ENCODE results near the gene GSC2.

Gene GSC2

DNA sequence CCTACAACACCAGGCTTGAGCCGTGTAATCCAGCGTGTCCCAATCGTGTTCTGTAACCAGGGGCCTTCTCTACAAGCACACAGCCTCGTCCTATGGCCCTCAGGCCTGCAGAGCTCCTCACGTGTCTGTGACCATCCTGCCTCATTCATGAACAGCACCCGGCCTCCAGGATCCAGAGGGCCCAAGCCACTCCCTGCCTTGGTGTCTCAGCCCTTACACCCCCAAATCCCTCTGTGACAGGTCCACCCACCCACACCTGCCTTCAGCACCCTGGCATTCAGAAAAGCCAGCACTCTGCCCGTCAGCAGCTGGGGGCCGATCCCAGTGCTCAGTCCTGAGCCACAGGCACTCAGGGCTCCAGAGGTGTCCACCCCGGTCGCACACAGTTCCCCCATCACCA is 13.2 kb downstream of the GSC2 start:
- DNase-seq = no peak

DNA sequence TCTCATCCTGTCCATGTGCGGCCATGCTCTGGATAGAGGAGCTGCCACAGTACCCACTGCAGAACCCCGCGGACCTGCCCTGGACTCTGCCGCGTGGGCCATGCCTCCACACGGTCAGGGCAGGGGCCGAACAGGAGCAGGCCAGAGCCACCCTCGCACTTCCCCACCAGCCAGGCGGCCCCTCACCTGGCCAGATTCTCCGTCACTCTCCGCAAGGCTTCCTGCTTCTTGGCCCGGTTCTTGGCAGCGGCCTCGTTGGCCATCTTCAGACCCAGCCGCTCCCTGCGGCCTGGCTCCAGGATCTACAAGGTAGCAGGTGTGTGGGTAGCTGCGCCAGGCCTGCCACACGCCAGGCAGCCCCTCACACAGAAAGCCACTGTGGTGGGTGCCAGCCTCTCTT is 15.2 kb downstream of the GSC2 start:
- no peak for DNase-seq

DNA sequence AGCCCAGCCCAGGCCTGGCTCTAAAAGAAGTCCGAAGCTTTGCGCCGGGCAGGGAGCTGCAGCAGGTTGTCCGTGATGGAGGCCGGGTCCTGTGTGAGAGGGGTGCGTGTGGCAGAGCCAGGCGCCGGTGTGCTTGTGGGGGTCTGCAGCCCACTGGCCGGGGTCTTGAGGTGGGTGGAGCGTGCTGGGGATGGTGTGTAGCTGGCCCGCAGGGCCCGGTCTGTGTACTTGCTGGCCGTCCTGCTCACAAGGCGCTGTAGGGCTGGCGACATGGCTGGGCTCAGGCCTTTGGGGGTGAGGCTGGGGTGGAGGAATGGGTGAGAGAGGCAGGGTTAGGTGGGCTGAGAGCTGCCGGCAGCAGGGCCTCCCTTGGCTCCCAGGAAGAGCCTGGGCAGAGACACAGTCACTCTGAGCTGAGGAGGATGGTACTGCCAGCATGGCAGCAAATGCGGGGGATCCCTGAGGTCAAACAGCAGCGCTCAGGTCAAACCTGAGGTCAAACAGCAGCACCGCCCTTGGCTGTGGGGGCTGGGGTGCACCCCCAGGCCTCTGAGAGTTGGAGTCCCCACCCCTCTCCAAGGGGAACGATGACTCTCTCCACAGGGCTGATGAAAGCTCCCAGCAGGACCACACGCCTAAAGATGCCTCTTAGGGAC is 15.8 kb downstream of the GSC2 start:
- DNase-seq = no peak

DNA sequence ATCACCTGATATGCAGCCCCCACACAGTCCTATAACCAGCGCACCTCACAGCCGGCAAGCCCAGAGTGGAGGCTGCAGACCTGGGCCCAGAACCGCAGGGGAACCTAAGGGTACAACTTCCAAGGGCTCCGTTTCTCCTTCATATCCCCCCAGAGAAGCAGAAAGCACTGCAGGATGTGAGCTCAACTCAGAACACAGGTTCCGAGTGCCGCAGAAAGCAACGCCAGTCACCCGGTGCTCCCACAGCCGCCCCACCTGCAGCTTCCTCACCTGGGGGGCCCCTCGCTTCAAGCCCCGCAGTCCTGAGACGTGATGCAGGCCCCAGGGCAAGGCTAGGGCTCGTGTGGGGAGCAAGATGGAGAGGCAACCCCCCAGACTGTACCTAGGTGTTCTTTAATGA is 16.5 kb downstream of the GSC2 start:
- no peak for DNase-seq

DNA sequence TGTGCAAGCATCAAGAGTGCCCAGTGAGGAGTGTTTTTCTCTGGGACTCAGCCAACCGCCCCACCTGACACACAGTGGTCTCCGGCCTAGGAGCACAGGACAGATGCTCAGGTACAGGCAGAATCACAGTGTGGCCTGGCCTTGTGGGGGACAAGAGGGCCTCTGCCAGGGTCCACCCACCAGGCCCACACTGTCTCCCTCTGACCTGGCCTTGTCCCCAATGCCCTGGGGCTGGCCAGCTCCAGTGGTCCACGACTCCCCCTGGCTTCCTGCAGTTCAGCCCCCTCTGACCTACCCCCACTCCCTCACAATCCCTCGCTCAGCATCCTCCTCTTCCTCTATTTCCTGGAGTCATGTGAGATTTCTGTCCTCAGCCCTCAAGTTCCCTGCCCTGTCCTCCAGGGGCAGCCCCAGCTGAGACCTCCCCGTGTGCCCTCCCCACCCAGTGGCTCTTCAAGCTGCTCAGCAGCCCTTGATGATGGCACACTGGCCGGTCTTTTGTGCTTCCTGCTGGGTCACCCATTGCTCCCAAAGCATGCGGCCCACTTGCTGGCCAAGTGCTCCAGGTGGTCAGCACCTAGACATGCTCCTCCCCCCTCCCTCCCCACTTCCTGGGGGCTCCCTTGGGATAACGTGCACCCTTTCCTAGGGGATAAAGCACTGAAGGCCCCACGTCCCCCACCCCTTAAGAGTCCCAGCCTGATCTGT is 17.2 kb downstream of the GSC2 start:
- DNase-seq = no peak

DNA sequence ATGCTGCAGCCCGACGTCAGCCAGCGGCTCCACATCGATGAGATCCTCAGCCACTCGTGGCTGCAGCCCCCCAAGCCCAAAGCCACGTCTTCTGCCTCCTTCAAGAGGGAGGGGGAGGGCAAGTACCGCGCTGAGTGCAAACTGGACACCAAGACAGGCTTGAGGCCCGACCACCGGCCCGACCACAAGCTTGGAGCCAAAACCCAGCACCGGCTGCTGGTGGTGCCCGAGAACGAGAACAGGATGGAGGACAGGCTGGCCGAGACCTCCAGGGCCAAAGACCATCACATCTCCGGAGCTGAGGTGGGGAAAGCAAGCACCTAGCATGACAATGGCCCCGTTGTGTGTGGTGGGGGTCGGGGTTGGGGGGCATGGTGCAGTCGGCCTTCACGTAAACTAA is 17.9 kb downstream of the GSC2 start:
- no peak for DNase-seq

DNA sequence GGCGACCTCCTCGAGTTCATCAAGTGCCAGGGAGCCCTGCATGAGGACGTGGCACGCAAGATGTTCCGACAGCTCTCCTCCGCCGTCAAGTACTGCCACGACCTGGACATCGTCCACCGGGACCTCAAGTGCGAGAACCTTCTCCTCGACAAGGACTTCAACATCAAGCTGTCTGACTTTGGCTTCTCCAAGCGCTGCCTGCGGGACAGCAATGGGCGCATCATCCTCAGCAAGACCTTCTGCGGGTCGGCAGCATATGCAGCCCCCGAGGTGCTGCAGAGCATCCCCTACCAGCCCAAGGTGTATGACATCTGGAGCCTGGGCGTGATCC is 18.4 kb downstream of the GSC2 start:
- DNase-seq = no peak

DNA sequence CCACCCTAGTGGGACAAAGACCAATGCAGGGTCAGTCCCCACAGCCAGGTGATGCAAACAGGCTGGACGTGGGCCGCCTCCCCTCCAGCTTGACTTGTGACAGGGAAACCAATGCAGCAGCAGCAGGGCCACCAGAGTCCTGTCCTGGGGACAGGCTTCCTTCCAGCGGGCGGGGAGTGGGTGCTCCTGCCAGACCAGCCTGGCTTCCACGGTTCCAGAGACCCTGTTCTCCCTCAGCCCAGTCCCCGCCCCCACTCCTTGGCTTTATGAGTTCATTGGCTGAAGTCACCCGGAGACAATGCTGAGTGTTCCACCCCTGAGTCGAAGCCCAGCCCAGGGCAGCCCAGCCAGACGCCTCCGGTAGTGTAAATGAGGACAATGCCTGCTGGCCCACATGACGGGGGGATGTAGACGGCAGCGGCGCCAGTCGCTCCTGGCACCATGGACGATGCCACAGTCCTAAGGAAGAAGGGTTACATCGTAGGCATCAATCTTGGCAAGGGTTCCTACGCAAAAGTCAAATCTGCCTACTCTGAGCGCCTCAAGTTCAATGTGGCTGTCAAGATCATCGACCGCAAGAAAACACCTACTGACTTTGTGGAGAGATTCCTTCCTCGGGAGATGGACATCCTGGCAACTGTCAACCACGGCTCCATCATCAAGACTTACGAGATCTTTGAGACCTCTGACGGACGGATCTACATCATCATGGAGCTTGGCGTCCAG is 19.0 kb downstream of the GSC2 start, which contains the start of gene TSSK2:
TSSK2 (plus strand) TSS at position 350 of the 726 bp plus-strand sequence; CDS start at position 442, 92 bp downstream.
- peak in 4 of 51 donors; percentile 14 to 46 (median 26) for DNase-seq

DNA sequence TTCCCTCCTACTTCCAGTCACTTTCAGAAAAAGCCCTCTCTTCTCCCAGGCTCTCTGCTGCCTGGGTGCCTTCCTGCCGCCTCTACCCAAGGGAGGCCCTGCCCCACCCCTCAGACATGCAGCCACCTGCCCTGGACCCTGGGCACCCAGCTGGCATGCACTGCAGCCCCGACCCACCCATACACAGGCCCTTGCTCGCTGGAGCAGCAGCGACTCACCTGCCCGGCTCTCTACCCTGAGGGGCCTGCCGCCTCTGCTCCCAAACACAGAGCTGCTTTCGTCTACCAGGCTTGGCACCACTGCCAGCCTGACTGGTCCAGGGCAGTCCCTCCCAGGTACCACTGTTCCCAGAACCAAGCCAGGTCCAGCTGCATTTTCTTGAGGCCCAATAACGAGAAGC is 20.2 kb downstream of the GSC2 start:
- no peak for DNase-seq

DNA sequence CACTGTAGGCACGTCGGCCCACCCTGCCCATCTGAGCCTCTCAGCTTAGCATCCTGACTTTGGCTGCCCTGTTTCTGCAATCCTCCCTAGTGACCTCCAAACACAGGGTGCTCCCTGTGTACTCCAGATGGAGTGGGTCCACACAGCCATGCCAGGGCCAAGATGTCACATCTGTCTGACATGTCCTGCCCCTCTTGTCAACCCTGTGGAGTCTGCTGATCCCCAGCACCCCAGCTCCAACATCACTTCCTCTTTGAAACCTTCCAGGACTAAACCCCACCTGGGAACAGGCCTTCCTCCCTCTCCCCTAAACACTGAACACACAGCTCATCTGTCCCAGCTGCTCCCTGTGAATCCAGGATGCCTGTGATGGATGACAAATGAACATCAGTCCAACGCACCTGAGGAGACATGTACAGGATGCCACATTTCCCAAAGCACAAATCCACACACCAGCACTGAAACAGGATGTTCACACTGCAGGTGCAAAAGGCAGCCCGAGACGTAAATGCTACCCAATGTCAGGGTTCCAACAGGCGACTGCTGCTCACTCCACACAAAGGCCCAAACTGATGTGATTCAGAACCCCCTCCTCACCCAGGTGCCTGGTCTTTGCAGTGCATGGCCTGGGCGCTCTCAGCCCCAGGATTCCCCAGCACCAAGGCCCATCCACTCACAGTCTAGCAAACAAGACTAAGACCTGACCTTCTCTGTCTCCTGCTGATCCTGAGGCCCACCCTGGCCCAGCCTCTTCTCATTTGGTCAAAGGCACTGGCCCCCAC is 21.0 kb downstream of the GSC2 start:
- DNase-seq = no peak

DNA sequence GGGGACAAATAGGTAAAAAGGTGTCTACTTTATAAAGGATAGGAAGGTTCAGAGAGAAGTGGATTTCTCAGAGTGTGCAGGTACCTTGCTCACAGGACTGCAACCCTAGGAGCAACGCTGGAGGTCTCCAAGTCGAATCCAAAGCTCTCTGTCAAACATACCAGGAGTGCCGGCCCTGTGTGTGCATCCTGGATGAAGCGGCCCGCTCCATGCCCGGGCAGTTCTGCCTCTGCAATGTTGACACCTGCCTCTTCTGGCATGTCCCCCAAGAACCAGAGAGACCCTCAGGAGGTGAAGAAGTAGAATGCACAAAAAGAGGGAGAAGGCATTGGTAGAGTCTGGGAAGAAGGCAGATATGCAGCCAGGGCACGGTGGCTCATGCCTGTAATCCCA is 22.1 kb downstream of the GSC2 start:
- no peak for DNase-seq

DNA sequence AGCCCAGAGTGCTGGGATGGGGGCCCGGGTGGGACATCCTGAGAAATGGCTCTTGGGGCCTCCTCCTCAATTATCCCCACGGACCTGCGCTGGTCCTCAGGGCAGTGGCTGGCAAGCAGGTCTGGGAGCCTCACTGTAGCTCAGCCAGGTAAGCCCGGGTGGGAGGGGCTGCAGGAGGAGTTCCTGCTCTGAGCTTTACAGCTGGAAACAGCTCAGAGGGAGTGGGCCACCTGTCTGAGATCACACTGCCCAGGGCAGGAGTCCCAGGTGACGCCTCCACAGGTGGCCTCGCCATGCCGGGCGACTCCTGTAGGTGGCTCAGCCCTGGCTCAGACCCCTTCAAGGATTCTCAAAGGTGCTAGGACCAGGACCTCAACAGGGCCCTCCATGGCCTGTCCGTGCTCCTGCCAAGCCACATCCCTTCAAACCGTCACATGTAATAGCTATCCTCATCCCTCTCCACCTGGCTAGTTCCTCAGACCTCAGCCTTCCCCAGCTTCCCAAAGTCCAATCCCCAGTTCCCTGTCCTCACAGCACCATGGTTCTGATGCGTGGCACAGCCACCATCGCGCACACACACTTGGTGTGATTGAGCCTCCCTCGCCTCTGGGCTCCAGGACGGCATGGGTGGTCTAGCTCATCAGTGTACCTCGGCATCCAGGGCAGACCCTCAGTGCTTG is 22.6 kb downstream of the GSC2 start:
- no peak for DNase-seq

DNA sequence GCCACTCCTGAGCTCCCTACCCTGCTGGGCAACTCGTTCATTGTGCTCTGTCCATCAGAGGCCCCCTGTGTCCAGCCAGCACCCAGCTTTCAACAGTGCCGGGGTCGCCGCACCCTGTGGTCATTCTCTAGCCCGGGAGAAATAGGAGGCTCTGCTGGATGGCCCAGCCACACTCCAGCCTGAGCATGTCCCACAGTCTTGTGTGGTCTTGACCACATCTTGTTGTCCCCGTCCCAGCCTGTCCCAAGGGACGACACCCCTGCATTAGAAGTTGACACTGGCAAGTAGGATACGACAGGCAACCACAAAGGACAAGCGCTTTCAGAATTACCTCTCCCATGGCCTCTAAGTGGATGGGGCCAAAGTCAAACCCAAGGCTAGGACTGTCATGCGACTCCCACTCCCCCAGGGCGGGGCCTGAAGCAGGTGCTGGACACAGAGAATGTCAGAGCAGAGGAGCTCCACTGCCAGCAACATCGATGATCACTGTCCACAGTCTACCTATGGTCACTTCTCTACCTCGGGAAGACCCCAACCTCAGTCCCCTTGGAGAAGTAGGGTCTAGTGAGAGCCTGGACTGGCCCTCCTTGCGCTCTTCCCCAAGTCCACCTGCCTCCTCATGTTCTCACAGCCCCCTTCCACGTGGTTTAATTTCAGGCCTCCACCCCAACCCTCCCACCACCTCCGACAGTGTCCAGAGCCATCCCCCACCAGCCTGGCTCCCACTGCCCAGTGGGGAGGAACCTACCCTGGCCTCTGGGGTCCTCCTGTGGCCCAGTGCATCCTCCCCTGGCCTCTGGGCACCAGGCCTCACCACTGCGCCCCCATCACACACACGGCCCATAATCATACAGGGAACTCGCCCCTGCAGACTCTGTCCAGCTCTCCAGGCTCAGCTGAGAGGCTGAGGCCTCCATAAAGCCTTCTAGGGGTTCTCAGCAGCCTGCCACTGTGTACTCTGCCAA is 23.5 kb downstream of the GSC2 start:
- DNase-seq = no peak

DNA sequence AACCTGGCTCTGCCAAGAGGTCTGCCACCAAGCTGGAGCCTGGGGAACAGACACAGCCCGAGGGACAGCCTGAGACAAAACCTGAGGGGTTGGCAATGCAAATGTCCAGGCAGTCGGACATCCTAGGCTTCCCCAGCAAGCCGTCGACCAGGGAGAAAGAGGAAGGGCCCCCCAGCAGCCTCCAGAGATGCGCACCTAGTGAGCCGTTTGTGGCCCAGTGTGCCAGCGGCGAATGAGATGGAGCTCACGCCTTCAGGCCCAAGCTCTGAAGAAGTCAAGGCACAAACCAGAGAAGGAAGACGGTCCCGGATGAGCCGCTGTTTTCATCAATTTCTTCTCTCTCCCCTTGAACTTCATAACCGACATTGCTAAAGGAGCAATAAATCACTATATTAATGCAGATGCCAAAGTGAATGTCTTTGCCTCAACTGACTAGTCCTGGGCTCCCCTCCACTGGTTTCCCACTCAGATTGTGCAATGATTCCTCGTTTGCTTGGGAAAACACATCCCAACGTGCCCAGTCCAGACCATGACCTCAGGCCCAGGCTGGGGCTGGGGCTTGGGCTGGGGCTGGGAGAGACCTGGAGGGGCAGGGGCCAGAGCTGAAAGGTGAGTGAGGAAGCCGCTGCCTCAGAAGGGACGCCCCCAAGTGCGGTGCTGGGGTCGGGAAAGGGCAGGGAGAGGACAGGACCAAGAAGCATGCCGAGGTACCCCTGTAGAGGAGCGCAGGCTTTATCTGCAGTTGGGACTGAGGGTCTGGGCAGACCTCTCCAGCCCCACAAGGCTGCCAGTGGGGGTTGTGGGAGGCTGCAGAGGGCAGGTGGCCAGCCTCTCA is 24.4 kb downstream of the GSC2 start:
- no peak for DNase-seq

DNA sequence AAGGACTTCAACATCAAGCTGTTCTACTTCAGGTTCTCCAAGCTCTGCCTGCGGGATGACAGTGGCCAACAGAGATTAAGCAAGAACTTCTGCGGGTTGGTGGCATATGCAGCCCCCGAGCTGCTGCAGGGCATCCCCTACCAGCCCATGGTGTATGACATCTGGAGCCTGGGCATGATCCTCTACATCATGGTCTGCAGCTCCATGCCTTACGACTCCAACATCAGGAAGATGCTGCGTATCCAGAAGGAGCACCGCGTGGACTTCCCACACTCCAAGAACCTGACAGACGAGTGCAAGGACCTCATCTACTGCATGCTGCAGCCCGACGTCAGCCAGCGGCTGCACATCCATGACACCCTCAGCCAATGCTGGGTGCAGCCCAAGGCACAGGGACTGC is 25.1 kb downstream of the GSC2 start:
- DNase-seq = no peak

DNA sequence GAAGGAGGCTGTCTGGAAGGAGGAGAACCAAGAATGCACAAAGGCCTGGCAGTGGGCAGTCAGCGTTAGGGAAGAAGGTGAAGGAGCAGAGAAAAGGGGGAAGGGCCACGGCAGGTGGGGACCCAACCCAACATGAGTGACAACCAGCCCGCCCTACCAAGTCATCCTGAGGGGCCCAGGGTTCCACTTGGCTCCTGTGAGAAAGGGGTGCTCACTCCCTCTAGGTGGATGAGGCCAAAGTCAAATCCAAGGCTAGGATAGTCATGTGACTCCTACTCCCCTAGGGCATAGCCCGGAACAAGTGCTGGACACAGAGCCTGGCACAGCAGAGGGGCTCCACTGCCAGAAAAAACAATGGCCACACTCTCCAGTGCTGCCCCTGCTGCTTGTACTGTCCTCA is 25.7 kb downstream of the GSC2 start:
- peak in 1 of 51 donors; percentile 13 for DNase-seq

DNA sequence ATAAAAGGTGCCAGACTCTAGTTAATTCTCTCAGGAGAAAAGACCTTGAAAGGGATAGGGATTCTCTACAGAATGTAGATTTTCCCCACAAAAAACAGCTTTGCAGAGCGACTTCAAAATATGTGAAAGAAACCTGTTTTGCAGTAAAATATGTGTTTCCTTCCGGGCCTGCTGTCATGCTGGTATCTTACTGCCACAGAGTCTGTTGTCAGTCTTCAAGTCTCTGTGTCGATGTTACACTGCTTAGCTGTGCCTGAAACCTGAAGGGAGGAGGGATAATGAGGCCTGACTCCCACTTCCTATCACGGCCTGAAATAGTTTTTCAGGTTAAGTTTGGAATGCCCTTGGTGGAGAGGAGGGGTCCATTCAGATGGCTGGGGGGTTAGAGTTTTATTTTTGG is 26.2 kb downstream of the GSC2 start:
- no peak for DNase-seq

DNA sequence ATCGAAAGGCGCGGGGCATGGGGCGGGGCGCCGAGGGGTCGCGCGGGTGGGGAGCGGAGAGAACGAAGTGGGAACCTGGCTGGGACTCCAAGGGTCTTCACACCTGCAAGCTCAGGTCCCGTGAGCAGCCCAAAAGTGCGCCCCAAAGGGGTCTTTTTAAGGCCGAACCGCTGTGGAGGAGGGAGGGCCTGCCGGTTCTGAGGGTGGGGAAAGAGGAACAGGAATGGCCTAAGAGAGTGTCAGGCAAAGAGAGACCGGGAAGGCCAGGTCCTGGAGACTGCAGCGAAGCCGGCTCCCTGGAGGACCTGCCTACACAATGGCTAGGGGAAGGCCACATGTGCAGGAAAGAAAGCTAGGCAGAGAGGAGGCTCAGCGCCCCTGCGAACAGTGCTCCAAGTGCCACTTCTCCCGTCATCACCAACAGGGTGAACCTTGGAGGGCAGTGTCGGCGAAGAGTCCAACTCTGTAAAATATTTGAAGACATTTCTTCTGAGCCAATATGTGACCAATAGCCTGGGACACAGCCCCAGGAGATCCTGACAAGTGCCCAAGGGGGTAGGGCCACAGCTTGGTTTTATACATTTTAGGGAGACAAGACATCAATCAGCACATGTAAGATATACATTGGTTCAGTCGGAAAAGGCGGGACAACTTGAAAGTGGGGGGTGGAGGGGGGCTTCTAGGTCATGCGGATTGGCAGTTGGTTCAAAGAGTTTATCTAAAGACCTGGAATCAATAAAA is 27.2 kb downstream of the GSC2 start:
- DNase-seq = peak in 3 of 51 donors; percentile 54 to 67 (median 64)

All from hypothalamus (tissue), 51 donors.